GM23338 (cell line): Measurements from ENCODE around the gene HUS1. TPM values are rescaled to one million over a fixed set of nuclear protein-coding genes. Genes with fewer than 3 reads are reported as not detected.

Experiments
- ATAC-seq: fragments of 200-7000 bp; cut with Tn5 transposase; 3 replicates; pipeline ENCODE4 v1.9.1; 2020
- DNase-seq: peaks from one replicate; pipeline ENCODE4 v3.0.0-alpha.2; 2015; ENCODE audit warnings: low spot score
- H2AFZ ChIP-seq: fragments of 200-600 bp; sonication (generic); 2 replicates; pipeline ENCODE4 v1.8.0; 2016; ENCODE audit warnings: antibody characterized with exemption, mild to moderate bottlenecking, moderate library complexity
- H3F3A ChIP-seq: fragments of 200-600 bp; sonication (generic); replicated peaks from 2 replicates; pipeline ENCODE4 v1.8.0; 2017; ENCODE audit warnings: antibody characterized with exemption, mixed run types, low read depth
- H3K27ac ChIP-seq: fragments of 200-600 bp; sonication (generic); 2 replicates; pipeline ENCODE4 v1.6.1; 2016; ENCODE audit warnings: low read depth
- H3K27me3 ChIP-seq: fragments of 200-600 bp; sonication (generic); 2 replicates; pipeline ENCODE4 v1.8.0; 2016; ENCODE audit warnings: mild to moderate bottlenecking, mixed run types, moderate library complexity; ENCODE audit not compliant: insufficient read depth
- H3K36me3 ChIP-seq: fragments of 200-600 bp; sonication (generic); 2 replicates; pipeline ENCODE4 v1.8.0; 2016; ENCODE audit warnings: mild to moderate bottlenecking; ENCODE audit not compliant: insufficient read depth
- H3K4me1 ChIP-seq: fragments of 200-600 bp; sonication (generic); 2 replicates; pipeline ENCODE4 v1.8.0; 2016; ENCODE audit warnings: mild to moderate bottlenecking, moderate library complexity; ENCODE audit not compliant: insufficient read depth
- H3K4me2 ChIP-seq: fragments of 200-600 bp; sonication (generic); 2 replicates; pipeline ENCODE4 v1.7.1; 2017; ENCODE audit warnings: mixed run types
- H3K4me3 ChIP-seq: fragments of 200-600 bp; sonication (generic); 2 replicates; pipeline ENCODE4 v1.6.1; 2016; ENCODE audit warnings: mixed run types
- H3K79me2 ChIP-seq: fragments of 200-600 bp; sonication (generic); replicated peaks from 2 replicates; pipeline ENCODE4 v1.8.0; 2017; ENCODE audit warnings: mild to moderate bottlenecking; ENCODE audit not compliant: insufficient read depth
- H3K9me2 ChIP-seq: fragments of 200-600 bp; sonication (generic); 2 replicates; pipeline ENCODE4 v1.8.0; 2017; ENCODE audit not compliant: insufficient read depth
- H4K20me1 ChIP-seq: fragments of 200-600 bp; sonication (generic); replicated peaks from 2 replicates; pipeline ENCODE4 v1.8.0; 2017; ENCODE audit warnings: mild to moderate bottlenecking; ENCODE audit not compliant: insufficient read depth
- H3K27ac Mint-ChIP-seq: 2 replicates; pipeline ENCODE4 v1.8.0; 2020; ENCODE audit warnings: inconsistent platforms, mild to moderate bottlenecking, moderate library complexity, mixed read lengths
- H3K27me3 Mint-ChIP-seq: 3 replicates; pipeline ENCODE4 v1.8.0; 2022; ENCODE audit warnings: low read depth, mild to moderate bottlenecking, moderate library complexity, mixed read lengths, inconsistent platforms; ENCODE audit not compliant: insufficient read depth, poor library complexity
- H3K36me3 Mint-ChIP-seq: 3 replicates; pipeline ENCODE4 v1.8.0; 2021; ENCODE audit warnings: low read depth, mild to moderate bottlenecking, inconsistent platforms, moderate library complexity, mixed read lengths
- H3K4me1 Mint-ChIP-seq: 3 replicates; pipeline ENCODE4 v1.8.0; 2020; ENCODE audit warnings: mild to moderate bottlenecking, inconsistent platforms, mixed read lengths
- H3K4me3 Mint-ChIP-seq: 3 replicates; pipeline ENCODE4 v1.8.0; 2021; ENCODE audit warnings: moderate library complexity, mild to moderate bottlenecking, inconsistent platforms, mixed read lengths
- H3K9me3 Mint-ChIP-seq: 3 replicates; pipeline ENCODE4 v1.8.0; 2020; ENCODE audit warnings: moderate library complexity, mild to moderate bottlenecking, inconsistent platforms, mixed read lengths
- EZH2 ChIP-seq: fragments of 200-600 bp; sonication (generic); IDR thresholded peaks from one replicate; pipeline ENCODE4 v1.8.0; 2017; ENCODE audit warnings: antibody characterized with exemption, mild to moderate bottlenecking, low read depth; ENCODE audit not compliant: unreplicated experiment
- EZH2phosphoT487 ChIP-seq: fragments of 200-600 bp; sonication (generic); IDR thresholded peaks from one replicate; pipeline ENCODE4 v1.8.1; 2018; ENCODE audit warnings: antibody characterized with exemption; ENCODE audit not compliant: unreplicated experiment
- NANOG ChIP-seq: IDR thresholded peaks from 2 replicates; pipeline ENCODE4 v1.6.1; 2016; ENCODE audit warnings: antibody characterized with exemption, borderline replicate concordance
- STAT1 ChIP-seq: IDR thresholded peaks from one replicate; pipeline ENCODE4 v1.6.1; 2016; ENCODE audit warnings: antibody characterized with exemption; ENCODE audit not compliant: unreplicated experiment
- ZNF331 ChIP-seq: fragments of 250-450 bp; sonication (Bioruptor Pico); IDR thresholded peaks from 2 replicates; pipeline ENCODE4 v1.5.0; 2020; ENCODE audit warnings: low read depth, mild to moderate bottlenecking, moderate library complexity
- polyA plus RNA-seq: library from polyadenylated mRNA; unstranded; fragments of >200 nt; fragmentation: Nextera tagmentation; extraction: Ambion mirVana; gene quantifications from 2 replicates; pipeline ENCODE4 v1.2.1, GENCODE V29; 2016
- total RNA-seq: library from RNA; depleted of rRNA; stranded (reverse); fragments of >200 nt; shearing (Covaris generic); gene quantifications from 2 replicates; pipeline ENCODE4 v1.2.3, GENCODE V29; 2014
- TF ChIP-seq, protein P1 (sequence below): IDR thresholded peaks from 2 replicates; pipeline ENCODE4 v1.6.1; 2016; ENCODE audit warnings: antibody characterized with exemption
- TF ChIP-seq, protein P2 (sequence below), 2 experiments: fragments of 200-600 bp in 1 of 2; sonication (generic) in 1 of 2; conservative IDR thresholded peaks; 2 replicates each; pipeline versions ENCODE4 v1.5.1 to v1.6.1; 2016 to 2017; ENCODE audit warnings: antibody characterized with exemption in 2 of 2, low read depth in 2 of 2, mild to moderate bottlenecking in 2 of 2, moderate library complexity in 1 of 2
- TF ChIP-seq, protein P3 (sequence below): fragments of 250-450 bp; sonication (Bioruptor Pico); IDR thresholded peaks from 2 replicates; pipeline ENCODE4 v1.5.0; 2020; ENCODE audit warnings: mild to moderate bottlenecking, moderate library complexity

HUS1 gene
- total and polyA plus RNA-seq, 2 experiments from 2014 or later, result 14.9 to 29.7 TPM

DNA sequence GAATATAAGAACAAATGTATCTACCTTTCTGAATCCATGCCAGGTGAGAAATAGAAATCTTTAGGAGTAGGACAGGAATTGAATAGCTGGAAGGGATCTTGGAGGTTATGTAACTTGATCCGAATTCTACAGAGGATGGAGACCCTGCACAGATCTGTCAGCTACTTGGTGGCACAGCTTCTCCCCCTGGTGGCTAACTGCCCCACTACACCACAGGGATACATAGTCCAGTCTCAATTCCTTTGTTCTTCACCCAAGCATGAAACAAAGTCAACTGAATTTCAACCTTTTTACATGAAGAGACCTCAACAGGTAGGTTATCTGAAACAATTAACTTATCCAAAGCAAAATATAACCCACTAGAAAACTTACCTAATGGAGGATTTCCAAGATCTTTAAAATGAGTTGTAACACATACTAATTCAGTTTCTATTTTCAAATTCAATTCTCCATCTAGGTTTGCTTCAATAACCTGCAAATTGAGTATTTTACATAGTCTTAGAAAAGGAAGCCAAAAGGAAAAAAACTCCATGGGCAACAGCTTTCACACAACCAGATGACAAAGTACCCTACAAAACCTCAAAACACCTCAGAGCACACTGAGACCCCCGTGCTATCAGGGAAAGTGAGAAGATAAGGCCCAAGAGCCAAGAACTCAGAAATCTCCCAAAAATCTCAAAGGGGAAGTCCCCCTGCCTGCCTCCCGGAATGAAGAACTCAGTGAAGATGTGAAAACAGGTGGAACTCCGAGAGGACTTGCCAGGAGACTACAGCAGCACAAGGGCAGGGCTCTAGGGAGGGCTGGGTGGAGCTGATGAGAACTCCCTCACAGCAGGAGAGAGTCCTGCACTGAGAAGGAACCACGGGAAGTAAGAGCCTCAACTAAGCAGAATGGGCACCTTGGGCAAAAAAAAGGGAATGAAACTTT is 10.3 kb downstream of the HUS1 start:
- no peaks in the 10 kb centered on the region for H3K4me1 ChIP-seq
- Mint-ChIP-seq H3K27me3 (peaks cover 4% of the 10 kb centered on the region), H3K9me3 (no peaks in the 10 kb centered on the region), H3K27ac (peak overlapping the region; percentile 78), H3K36me3 (peaks cover 80% of the 10 kb centered on the region), H3K4me1 (peaks cover 15% of the 10 kb centered on the region), H3K4me3 (no peak overlapping the region)
- 0 out of 2 replicates have a peak, but pooled peaks cover 3% of the 10 kb centered on the region for H3K79me2 ChIP-seq
- TF ChIP-seq, protein P1, sequence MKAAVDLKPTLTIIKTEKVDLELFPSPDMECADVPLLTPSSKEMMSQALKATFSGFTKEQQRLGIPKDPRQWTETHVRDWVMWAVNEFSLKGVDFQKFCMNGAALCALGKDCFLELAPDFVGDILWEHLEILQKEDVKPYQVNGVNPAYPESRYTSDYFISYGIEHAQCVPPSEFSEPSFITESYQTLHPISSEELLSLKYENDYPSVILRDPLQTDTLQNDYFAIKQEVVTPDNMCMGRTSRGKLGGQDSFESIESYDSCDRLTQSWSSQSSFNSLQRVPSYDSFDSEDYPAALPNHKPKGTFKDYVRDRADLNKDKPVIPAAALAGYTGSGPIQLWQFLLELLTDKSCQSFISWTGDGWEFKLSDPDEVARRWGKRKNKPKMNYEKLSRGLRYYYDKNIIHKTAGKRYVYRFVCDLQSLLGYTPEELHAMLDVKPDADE, result no peak
- TF ChIP-seq, protein P2, sequence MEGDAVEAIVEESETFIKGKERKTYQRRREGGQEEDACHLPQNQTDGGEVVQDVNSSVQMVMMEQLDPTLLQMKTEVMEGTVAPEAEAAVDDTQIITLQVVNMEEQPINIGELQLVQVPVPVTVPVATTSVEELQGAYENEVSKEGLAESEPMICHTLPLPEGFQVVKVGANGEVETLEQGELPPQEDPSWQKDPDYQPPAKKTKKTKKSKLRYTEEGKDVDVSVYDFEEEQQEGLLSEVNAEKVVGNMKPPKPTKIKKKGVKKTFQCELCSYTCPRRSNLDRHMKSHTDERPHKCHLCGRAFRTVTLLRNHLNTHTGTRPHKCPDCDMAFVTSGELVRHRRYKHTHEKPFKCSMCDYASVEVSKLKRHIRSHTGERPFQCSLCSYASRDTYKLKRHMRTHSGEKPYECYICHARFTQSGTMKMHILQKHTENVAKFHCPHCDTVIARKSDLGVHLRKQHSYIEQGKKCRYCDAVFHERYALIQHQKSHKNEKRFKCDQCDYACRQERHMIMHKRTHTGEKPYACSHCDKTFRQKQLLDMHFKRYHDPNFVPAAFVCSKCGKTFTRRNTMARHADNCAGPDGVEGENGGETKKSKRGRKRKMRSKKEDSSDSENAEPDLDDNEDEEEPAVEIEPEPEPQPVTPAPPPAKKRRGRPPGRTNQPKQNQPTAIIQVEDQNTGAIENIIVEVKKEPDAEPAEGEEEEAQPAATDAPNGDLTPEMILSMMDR (conservative IDR thresholded peaks at IDR 0.05; ENCODE audit: low read depth in 2 of 2), result peak; percentile 88 to 94
- no peaks in the 10 kb centered on the region for H3K9me2 ChIP-seq
- H3K4me2 ChIP-seq, result no peak overlapping the region
- H3K36me3 ChIP-seq, result peaks cover 48% of the 10 kb centered on the region
- ATAC-seq, result peak; percentile 99
- no peaks in the 10 kb centered on the region for H3F3A ChIP-seq
- peaks cover 3% of the 10 kb centered on the region for H4K20me1 ChIP-seq
- no peak overlapping the region for H3K4me3 ChIP-seq
- H2AFZ ChIP-seq, result no peak overlapping the region
- H3K27ac ChIP-seq, result peak overlapping the region; percentile 47; the same call in 1 of the 2 replicates
- peak; percentile 85 for DNase-seq
- H3K27me3 ChIP-seq, result no peaks in the 10 kb centered on the region

DNA sequence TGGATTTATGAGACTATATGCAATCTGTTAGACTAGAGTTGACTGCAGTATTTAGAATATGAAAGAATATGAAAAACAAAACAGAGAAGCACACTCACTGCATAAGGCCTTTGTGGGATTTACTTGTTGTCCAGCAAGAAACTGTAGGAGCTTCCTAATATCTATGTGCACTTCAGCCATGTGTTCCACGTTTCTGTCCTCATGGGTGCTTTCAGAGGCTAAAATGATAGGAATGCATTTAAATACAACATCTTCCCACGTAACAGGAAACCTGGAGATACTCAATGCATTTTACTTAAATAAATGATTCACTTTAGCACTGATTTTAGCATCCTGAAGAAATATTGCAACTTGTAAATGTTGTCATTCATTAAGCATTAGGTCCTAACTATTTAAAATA is 11.7 kb downstream of the HUS1 start:
- no peak overlapping the region for H3K4me3 ChIP-seq
- no peaks in the 10 kb centered on the region for H3K27me3 ChIP-seq
- H3K4me1 ChIP-seq, result no peaks in the 10 kb centered on the region
- DNase-seq, result no peak
- no peak overlapping the region for H3K27ac Mint-ChIP-seq
- H3K4me1 Mint-ChIP-seq, result peaks cover 15% of the 10 kb centered on the region
- peaks cover 44% of the 10 kb centered on the region for H3K36me3 ChIP-seq
- 0 out of 2 replicates have a peak, but pooled peaks cover 3% of the 10 kb centered on the region for H3K79me2 ChIP-seq
- H3K4me2 ChIP-seq, result no peak overlapping the region
- no peaks in the 10 kb centered on the region for H3K9me3 Mint-ChIP-seq
- H3K36me3 Mint-ChIP-seq, result peaks cover 80% of the 10 kb centered on the region
- H2AFZ ChIP-seq, result no peak overlapping the region
- H3K27ac ChIP-seq, result no peak overlapping the region
- no peaks in the 10 kb centered on the region; the same call in 1 of the 2 replicates for H3K9me2 ChIP-seq
- H3K27me3 Mint-ChIP-seq, result peaks cover 3% of the 10 kb centered on the region
- H3F3A ChIP-seq, result no peaks in the 10 kb centered on the region
- ATAC-seq, result no peak
- H4K20me1 ChIP-seq, result peaks cover 3% of the 10 kb centered on the region
- H3K4me3 Mint-ChIP-seq, result no peak overlapping the region
- TF ChIP-seq EZH2phosphoT487 (no peak), STAT1 (no peak), NANOG (no peak), EZH2 (no peak), ZNF331 (no peak)
- TF ChIP-seq, protein P3, sequence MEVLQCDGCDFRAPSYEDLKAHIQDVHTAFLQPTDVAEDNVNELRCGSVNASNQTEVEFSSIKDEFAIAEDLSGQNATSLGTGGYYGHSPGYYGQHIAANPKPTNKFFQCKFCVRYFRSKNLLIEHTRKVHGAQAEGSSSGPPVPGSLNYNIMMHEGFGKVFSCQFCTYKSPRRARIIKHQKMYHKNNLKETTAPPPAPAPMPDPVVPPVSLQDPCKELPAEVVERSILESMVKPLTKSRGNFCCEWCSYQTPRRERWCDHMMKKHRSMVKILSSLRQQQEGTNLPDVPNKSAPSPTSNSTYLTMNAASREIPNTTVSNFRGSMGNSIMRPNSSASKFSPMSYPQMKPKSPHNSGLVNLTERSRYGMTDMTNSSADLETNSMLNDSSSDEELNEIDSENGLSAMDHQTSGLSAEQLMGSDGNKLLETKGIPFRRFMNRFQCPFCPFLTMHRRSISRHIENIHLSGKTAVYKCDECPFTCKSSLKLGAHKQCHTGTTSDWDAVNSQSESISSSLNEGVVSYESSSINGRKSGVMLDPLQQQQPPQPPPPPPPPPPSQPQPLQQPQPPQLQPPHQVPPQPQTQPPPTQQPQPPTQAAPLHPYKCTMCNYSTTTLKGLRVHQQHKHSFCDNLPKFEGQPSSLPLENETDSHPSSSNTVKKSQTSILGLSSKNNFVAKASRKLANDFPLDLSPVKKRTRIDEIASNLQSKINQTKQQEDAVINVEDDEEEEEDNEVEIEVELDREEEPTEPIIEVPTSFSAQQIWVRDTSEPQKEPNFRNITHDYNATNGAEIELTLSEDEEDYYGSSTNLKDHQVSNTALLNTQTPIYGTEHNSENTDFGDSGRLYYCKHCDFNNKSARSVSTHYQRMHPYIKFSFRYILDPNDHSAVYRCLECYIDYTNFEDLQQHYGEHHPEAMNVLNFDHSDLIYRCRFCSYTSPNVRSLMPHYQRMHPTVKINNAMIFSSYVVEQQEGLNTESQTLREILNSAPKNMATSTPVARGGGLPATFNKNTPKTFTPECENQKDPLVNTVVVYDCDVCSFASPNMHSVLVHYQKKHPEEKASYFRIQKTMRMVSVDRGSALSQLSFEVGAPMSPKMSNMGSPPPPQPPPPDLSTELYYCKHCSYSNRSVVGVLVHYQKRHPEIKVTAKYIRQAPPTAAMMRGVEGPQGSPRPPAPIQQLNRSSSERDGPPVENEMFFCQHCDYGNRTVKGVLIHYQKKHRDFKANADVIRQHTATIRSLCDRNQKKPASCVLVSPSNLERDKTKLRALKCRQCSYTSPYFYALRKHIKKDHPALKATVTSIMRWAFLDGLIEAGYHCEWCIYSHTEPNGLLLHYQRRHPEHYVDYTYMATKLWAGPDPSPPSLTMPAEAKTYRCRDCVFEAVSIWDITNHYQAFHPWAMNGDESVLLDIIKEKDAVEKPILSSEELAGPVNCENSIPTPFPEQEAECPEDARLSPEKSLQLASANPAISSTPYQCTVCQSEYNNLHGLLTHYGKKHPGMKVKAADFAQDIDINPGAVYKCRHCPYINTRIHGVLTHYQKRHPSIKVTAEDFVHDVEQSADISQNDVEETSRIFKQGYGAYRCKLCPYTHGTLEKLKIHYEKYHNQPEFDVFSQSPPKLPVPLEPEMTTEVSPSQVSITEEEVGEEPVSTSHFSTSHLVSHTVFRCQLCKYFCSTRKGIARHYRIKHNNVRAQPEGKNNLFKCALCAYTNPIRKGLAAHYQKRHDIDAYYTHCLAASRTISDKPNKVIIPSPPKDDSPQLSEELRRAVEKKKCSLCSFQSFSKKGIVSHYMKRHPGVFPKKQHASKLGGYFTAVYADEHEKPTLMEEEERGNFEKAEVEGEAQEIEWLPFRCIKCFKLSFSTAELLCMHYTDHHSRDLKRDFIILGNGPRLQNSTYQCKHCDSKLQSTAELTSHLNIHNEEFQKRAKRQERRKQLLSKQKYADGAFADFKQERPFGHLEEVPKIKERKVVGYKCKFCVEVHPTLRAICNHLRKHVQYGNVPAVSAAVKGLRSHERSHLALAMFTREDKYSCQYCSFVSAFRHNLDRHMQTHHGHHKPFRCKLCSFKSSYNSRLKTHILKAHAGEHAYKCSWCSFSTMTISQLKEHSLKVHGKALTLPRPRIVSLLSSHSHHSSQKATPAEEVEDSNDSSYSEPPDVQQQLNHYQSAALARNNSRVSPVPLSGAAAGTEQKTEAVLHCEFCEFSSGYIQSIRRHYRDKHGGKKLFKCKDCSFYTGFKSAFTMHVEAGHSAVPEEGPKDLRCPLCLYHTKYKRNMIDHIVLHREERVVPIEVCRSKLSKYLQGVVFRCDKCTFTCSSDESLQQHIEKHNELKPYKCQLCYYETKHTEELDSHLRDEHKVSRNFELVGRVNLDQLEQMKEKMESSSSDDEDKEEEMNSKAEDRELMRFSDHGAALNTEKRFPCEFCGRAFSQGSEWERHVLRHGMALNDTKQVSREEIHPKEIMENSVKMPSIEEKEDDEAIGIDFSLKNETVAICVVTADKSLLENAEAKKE (CRISPR knock-in tag), result no peak
- TF ChIP-seq, protein P2 (conservative IDR thresholded peaks at IDR 0.05; ENCODE audit: low read depth in 2 of 2), result no peak
